OCI-LY7 (cell line): ENCODE measurements around the gene SELENOS.

Experiments
- EZH2phosphoT487 ChIP-seq: fragments of 200-600 bp; sonication (generic); IDR thresholded peaks from 2 replicates; pipeline ENCODE4 v1.6.1; 2018; ENCODE audit warnings: low read depth, borderline replicate concordance, mild to moderate bottlenecking, mixed run types, antibody characterized with exemption, low read length, moderate library complexity, mixed read lengths
- TF ChIP-seq, protein P1 (sequence below): fragments of 200-600 bp; sonication (generic); conservative IDR thresholded peaks from 2 replicates; pipeline ENCODE4 v1.5.1; 2014; ENCODE audit warnings: mild to moderate bottlenecking, antibody characterized with exemption, low read length, moderate library complexity, mixed read lengths

DNA sequence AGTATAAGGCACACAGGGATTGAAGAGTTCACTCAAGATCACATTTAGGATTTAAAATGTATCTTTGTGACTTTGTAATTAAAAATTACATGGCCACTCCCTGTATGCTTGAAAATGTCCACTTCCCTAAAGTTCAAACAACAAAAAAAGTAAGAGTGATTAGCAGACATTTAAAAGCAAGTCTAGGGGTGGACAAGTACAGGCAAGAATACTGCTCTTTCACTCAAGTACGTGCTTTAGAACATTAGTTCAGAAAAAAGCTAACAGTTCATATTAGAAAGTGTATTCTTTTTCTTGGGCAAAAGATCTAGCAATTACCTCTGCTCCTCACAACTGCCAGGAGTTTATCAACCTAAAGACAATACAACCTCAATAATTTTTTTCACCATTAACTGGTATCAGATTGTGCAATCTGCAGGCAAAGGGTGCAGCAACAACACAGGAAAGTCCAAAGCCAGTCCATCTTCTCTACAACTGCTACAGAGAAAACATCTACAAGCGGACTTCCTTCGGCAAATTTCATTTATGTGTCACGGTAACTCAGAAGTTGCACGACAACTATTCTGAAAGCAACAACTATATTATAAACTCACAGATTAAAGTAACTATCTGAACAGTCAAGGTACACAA lies 43.5 kb downstream of the SELENOS start:
- TF ChIP-seq, protein P1, sequence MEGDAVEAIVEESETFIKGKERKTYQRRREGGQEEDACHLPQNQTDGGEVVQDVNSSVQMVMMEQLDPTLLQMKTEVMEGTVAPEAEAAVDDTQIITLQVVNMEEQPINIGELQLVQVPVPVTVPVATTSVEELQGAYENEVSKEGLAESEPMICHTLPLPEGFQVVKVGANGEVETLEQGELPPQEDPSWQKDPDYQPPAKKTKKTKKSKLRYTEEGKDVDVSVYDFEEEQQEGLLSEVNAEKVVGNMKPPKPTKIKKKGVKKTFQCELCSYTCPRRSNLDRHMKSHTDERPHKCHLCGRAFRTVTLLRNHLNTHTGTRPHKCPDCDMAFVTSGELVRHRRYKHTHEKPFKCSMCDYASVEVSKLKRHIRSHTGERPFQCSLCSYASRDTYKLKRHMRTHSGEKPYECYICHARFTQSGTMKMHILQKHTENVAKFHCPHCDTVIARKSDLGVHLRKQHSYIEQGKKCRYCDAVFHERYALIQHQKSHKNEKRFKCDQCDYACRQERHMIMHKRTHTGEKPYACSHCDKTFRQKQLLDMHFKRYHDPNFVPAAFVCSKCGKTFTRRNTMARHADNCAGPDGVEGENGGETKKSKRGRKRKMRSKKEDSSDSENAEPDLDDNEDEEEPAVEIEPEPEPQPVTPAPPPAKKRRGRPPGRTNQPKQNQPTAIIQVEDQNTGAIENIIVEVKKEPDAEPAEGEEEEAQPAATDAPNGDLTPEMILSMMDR: no peak
- no peak for TF ChIP-seq EZH2phosphoT487
